ENCODE data around the gene LRRC7. TPM values are rescaled to one million over a fixed set of nuclear protein-coding genes. Genes with fewer than 3 reads are reported as not detected.

LRRC7 gene
- total and polyA plus RNA-seq, 2 donors (not counting 1 experiment from before 2014, with no cell fraction given) = 0.03 TPM; not detected in 1

GRCh38 chr1:69845655-69846054, 277.9 kb downstream of the LRRC7 start:
- Histone ChIP-seq H3K4me1 (ENCODE audit: control insufficient read depth, extremely low read depth, insufficient read depth, low read length) (no peaks in the 10 kb centered on the region), H2AFZ (ENCODE audit: low read length) (no peak overlapping the region), H3K4me2 (ENCODE audit: extremely low read depth, insufficient read depth, low read length) (no peak overlapping the region), H3K27me3 (ENCODE audit: control insufficient read depth, insufficient read depth, low read length) (no peaks in the 10 kb centered on the region), H3K27ac (ENCODE audit: insufficient read depth, low read length) (no peak overlapping the region), H3K36me3 (ENCODE audit: control insufficient read depth, insufficient read depth, low read length) (no peaks in the 10 kb centered on the region), H3K4me3 (replicated peaks in 1 of 4; ENCODE audit: control extremely low read depth in 1 of 4, insufficient read depth in 1 of 4, low read depth in 3 of 4, low read length in 4 of 4) (no peak overlapping the region), H4K20me1 (ENCODE audit: control insufficient read depth, extremely low read depth, insufficient read depth, low read length) (no peaks in the 10 kb centered on the region), H3K79me2 (ENCODE audit: control insufficient read depth, insufficient read depth, low read length) (no peaks in the 10 kb centered on the region), H3K9ac (ENCODE audit: insufficient read depth, low read length) (no peak overlapping the region), H3K9me3 (ENCODE audit: control insufficient read depth, insufficient read depth, low read depth, low read length) (no peaks in the 10 kb centered on the region)
- DNase-seq (ENCODE audit: low read depth in 2 of 2) = no peak
- no peak for TF ChIP-seq CTCF (conservative IDR thresholded peaks at IDR 0.05 in 1 of 2, IDR thresholded peaks at IDR 0.05 in 1 of 2; ENCODE audit: low read depth in 1 of 2, low read length in 2 of 2)
- TF ChIP-seq EZH2 (IDR thresholded peaks at IDR 0.05; ENCODE audit: low read length, missing control alignments) = no peak

- Histone ChIP-seq H3K27ac (ENCODE audit: insufficient read depth, low read length) (no peak overlapping the region), H3K9me3 (ENCODE audit: control insufficient read depth, insufficient read depth, low read depth, low read length) (no peaks in the 10 kb centered on the region), H3K4me1 (ENCODE audit: control insufficient read depth, extremely low read depth, insufficient read depth, low read length) (no peaks in the 10 kb centered on the region), H3K36me3 (ENCODE audit: control insufficient read depth, insufficient read depth, low read length) (no peaks in the 10 kb centered on the region), H2AFZ (ENCODE audit: low read length) (no peak overlapping the region), H3K4me2 (ENCODE audit: extremely low read depth, insufficient read depth, low read length) (no peak overlapping the region), H3K4me3 (replicated peaks in 1 of 4; ENCODE audit: control extremely low read depth in 1 of 4, insufficient read depth in 1 of 4, low read depth in 3 of 4, low read length in 4 of 4) (no peak overlapping the region), H3K79me2 (ENCODE audit: control insufficient read depth, insufficient read depth, low read length) (no peaks in the 10 kb centered on the region), H4K20me1 (ENCODE audit: control insufficient read depth, extremely low read depth, insufficient read depth, low read length) (no peaks in the 10 kb centered on the region), H3K27me3 (ENCODE audit: control insufficient read depth, insufficient read depth, low read length) (no peaks in the 10 kb centered on the region), H3K9ac (ENCODE audit: insufficient read depth, low read length) (no peak overlapping the region)
- no peak for DNase-seq (ENCODE audit: low read depth in 2 of 2)
- TF ChIP-seq EZH2 (IDR thresholded peaks at IDR 0.05; ENCODE audit: low read length, missing control alignments) (no peak), CTCF (conservative IDR thresholded peaks at IDR 0.05 in 1 of 2, IDR thresholded peaks at IDR 0.05 in 1 of 2; ENCODE audit: low read depth in 1 of 2, low read length in 2 of 2) (no peak)
These were observed 278.5 kb downstream of the LRRC7 start for GRCh38 chr1:69846267-69846666.

- no peak overlapping the region for H3K4me3 ChIP-seq (replicated peaks in 1 of 4; ENCODE audit: control extremely low read depth in 1 of 4, insufficient read depth in 1 of 4, low read depth in 3 of 4, low read length in 4 of 4)
- H3K27me3 ChIP-seq (ENCODE audit: control insufficient read depth, insufficient read depth, low read length) = no peaks in the 10 kb centered on the region
- no peak overlapping the region for H3K9ac ChIP-seq (ENCODE audit: insufficient read depth, low read length)
- H3K27ac ChIP-seq (ENCODE audit: insufficient read depth, low read length) = no peak overlapping the region
- no peaks in the 10 kb centered on the region for H3K79me2 ChIP-seq (ENCODE audit: control insufficient read depth, insufficient read depth, low read length)
- no peaks in the 10 kb centered on the region for H3K4me1 ChIP-seq (ENCODE audit: control insufficient read depth, extremely low read depth, insufficient read depth, low read length)
- no peaks in the 10 kb centered on the region for H3K36me3 ChIP-seq (ENCODE audit: control insufficient read depth, insufficient read depth, low read length)
- H3K4me2 ChIP-seq (ENCODE audit: extremely low read depth, insufficient read depth, low read length) = no peak overlapping the region
- no peak for DNase-seq (ENCODE audit: low read depth in 2 of 2)
- H4K20me1 ChIP-seq (ENCODE audit: control insufficient read depth, extremely low read depth, insufficient read depth, low read length) = no peaks in the 10 kb centered on the region
- TF ChIP-seq CTCF (conservative IDR thresholded peaks at IDR 0.05 in 1 of 2, IDR thresholded peaks at IDR 0.05 in 1 of 2; ENCODE audit: low read depth in 1 of 2, low read length in 2 of 2) = no peak
- no peak for TF ChIP-seq EZH2 (IDR thresholded peaks at IDR 0.05; ENCODE audit: low read length, missing control alignments)
- no peak overlapping the region for H2AFZ ChIP-seq (ENCODE audit: low read length)
- no peaks in the 10 kb centered on the region for H3K9me3 ChIP-seq (ENCODE audit: control insufficient read depth, insufficient read depth, low read depth, low read length)
These were observed 279.9 kb downstream of the LRRC7 start for GRCh38 chr1:69847670-69848069.

Data from fibroblast of lung (primary cell).